Activated CD4-positive, CD25-positive, alpha-beta regulatory T cell treated with anti-CD3 and anti-CD28 coated beads, Interleukin-2, amount 50 U/mL, for 24 hours (primary cell): ENCODE measurements around the gene ANK3.
"Not testable (repeated sequence)": the region's sequence is repeated elsewhere in the genome, so short reads cannot be mapped to it uniquely, and the experiment has no call there.

Experiments
- ATAC-seq, 2 donors: fragments of 150-1000 bp; cut with Tn5 transposase; one replicate each; pipeline ENCODE4 v1.10.0; 2021; ENCODE audit warnings: mild to moderate bottlenecking in 1 of 2, moderate library complexity in 1 of 2

The ANK3 gene

DNA sequence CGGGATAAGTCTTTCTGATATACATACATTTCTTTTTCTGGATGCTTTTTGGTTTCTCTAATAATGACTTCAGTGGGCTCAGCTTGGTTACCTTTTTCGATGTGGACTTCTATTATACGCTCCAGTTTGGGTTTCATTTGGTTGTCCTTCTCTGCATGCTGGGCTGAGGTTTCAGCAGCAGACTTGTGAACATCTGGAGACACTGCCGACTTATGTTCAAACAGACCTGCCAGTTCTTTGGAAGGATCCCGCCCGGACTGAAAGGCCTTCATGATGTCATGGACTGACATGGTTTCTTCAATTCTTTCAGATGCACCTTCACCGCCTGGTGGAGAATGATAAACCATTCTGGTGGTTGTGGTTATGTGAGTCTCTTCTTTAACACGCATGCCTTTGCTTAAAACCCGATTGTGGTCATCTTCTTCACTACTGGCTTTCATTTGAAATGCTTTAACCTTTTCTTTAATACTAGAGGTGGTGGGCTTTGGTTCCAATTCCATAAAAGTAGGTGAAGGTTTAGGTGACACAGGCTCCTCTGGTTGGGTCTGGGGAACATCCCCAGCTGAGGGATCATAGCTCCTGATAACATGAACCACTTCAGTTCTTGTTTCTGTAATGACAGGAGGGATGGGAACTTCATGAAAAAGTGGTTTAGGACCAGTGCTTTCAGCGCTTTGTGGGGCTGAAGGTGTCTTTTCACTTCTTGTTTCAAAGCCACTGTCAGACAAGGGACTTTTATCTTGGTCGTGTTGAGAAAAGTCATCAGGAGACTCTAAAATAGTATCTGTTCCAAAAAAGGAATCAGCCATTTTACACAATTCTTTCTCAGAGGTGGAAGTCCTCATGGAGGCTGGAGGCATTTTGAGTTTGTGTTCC is 315.7 kb downstream of the ANK3 start:
- no peak for ATAC-seq

DNA sequence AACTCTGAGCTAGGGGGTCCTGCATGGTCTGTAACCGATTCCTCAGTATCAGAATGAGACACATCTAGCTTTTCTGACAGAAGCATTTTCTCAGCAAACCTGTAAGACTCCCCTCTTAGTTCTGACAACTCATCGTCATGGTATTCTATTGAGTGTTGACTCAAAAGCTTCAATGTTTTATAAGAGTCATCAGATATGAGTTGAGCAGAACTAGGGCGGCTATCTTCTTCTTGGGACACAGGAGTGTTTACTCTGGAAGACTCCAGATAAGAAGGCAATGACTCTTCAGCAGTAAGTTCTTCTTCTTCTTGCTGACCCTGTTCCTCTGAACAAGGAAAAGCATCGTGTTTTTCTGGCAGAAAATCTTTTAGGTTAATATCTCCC is 316.3 kb downstream of the ANK3 start:
- ATAC-seq = no peak

DNA sequence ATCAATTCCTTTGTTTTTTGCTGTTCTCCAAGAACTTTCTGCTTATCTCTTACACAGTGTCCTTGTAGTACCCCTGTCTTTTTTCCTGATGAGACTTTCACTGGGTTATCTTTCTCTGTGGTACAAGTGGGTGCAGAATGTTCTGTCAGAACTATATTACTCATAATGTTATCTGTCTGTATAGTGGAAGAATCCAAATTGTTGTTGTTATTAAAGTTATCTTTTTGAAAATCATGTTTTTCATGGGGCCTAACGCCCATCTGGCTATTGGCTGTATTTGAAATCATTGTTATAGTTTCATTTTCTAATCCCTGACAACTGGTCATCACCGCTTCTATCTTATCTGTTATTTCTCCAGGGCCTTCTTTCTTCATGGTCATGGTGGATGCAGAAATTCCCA is 320.4 kb downstream of the ANK3 start:
- no peak for ATAC-seq

DNA sequence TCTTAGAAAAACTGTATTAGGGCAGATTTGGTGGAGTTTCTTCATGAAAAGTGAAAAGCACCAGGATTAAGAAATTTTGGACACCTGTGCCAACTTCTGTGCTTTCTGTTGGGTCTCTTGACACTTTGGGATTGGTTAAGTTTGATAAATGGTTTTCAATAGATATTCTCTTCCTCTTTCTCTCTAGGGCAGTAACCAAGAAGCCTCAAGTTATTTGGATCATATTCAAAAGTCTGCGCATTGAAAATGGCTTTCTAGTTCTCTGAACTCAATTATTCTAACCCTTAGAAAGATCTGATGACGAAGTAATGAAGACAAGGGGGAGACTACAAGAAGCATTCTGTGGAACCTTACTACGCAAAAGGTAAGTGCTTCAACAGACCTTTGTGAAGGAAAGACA is 339.3 kb downstream of the ANK3 start:
- no peak for ATAC-seq

DNA sequence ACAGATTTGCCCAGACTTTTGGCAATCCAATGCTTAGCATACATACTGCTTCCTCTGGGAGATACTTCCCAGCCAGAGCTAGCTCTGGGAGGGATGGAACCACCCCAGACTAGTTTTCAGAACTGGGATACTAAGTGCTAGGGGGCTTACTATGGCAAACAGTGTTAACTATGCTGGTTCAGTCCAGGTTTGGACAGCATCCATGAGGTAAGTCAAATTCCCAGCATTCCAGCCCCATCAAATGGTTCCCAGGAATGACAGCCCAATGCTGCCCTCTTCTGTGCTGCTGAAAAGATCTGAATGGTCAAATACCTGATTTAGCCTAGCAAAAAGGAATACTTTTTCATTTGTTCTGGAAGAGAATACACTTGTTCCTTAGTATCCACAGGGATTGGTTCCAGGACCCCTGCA is 341.6 kb downstream of the ANK3 start:
- no peak for ATAC-seq

DNA sequence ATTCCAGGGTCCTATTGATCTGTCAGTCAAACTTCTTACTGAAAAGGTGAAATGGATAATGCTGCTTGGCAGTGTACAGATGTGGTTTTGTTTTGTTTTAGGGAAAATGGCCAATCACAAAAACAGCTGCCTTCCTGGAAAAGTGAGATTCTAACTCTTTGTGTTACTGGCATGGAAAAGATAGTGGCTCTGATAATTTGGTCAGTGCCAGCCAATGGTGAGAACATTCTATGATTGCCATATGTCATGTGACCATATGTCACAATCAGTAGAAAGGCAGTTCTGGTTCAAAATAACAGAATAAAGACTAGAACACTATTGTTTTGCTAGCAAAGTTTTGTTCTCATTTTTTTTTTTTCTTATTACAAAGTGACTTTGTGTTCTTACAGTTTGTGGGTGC is 344.1 kb downstream of the ANK3 start:
- no peak for ATAC-seq

DNA sequence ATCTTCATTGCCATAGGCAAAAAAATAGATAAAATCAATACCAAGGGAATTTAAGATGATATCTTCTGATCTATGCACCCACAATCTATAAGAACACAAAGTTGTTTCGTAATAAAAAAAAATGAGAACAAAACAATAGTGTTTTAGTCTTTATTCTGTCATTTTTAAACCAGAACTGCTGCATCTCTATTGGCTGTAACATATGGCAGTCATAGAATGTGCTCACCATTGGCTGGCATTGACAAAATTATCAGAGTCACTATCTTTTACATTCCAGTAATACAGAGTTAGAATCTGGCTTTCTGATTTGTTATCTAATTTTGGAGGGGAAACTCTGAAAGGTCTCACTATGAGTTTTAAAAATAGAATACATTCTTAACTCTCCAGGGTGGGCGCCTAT is 344.7 kb downstream of the ANK3 start:
- ATAC-seq = no peak

DNA sequence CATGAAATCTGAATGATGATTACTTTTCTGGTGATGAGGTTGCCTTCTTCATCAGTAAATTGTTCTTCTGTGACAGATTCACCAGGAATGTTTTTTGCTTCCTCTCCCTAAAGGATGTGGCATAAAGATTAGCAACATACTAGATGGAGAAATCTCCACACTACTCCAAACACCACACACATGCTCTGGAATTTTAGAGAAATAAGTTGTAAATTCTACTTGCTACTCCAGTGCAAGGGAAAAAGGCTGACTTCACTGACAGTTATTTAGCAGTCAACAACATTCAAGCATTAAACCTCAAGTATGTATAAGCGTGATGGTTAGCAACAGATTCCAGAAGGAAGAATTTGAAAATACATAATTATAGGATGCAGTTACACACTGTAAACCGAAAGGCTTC is 345.4 kb downstream of the ANK3 start:
- no peak for ATAC-seq

DNA sequence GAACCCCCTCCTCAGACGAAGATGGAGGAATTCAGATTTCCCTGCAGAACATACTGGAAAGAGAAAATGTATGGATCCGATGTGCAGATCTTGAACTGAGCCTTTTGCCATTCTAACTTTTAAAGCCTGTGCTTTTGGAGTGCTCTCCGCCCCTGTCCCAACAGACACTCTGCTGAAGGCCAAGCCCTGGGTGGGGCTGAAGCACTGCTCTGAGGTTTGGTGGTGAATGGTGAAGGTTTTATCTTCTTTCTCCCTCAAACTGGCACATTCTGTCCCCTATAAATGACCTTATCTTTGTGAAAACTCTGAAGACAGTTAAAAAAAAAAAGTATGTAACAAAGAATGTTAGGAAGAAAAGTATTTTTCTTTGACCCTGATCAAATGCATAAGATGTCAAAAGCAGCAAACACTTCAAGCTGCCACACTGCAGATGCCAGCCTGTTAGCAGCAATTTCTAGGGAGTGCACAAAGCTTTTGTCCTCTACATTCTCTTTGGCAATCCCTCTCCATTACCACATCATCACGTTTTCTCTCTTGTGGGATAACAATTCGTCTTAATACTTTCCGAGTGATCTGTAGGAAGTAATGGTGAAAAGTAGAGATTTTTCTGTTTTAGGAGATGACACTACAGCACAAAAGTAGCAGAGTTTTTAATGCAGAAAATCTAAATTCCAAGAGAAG is 346.0 kb downstream of the ANK3 start:
- no peak for ATAC-seq

DNA sequence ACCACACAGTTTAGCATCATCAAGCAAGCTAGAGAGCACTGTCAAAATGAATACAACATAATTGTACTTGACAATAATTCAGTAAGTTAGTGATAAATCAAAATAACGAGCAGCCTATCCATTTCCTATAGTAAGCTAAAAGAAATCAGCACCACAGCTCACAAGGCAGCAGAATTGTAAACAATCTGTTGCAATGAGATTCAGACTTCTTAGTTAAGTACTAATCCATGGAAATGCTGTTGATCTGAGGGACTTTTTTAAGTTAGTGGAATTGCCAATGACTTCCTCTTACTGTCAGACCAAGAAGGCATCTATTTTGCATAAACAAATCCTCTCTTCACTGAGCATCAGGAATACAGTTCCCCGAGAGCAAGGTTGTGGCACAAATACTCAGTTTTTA is 346.8 kb downstream of the ANK3 start:
- no peak for ATAC-seq

DNA sequence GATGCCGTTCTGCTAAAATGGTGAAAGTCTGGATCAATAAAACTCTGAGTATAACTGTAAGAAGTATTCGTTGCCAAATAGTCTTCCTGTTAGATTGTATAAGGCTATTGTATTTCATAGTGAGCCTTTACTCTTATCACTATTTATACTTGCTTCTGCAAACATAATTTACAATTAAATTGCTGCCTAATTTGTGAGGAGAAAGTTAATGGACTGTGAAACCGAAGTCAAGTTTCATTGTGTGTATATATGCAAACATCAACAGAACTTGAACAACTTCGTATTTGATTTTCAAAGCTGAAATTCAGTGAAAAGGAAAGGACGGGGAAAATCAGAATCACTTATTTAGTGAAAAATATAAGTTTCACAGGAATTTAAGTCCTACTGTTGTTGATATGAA is 347.4 kb downstream of the ANK3 start:
- ATAC-seq = no peak

DNA sequence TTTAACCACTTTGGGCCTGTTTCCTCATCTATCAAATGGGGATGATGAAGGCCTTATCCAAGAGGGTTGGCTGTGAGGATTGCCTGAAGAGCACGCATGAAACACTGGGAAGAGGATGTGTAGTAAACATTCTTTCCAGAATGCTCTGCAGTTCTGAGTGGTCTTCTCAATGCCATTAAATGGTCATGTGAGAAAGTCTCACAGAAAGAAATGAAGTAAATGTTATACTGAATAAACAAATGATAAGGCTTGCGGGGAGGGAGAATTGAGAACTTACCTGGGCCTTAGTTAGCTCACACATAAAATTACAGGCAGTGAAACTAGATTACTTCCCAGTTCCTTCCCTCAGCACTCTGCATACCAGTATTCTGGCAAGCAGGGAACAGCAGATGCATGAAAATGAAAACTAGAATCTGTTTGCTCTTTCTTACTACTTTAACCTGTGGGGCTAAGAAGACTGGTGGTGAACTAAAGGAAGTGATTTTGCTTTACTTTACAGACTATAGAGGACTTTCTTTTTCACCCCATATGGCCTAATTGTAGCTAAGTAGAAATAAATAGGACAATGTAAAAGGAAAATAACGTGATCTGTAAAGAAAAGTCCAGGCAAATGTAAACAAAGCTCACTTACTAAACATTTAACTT is 348.1 kb downstream of the ANK3 start:
- ATAC-seq = no peak

DNA sequence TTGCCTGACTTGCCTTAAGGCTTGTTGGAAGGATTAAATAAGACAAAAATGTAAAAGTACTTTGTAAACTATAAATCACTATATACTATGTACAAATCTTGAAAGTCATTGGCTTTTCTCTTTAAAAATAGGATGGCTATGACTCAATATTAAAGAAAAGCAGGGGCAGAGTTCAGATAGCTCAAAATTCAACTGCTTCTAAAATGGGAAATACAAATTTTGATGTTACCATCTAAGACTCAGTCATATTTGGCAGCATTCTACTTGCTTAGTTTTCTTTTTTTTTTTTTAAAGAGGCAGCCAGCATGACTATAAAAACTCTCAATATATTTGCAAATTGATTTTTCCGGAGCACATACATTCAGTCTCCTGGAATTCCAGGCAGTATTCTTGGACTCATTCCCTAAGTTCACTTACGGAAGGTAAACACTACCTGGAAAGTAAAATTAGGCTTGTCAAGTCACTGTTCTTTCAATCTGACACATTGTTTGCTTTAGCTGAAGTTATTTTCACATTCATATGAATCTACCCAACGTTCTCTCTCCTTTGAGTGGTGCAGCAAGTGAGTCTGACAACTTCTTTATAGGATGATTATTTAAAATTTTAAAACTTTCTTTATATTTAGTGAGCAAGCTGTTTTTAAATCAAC is 349.5 kb downstream of the ANK3 start:
- no peak for ATAC-seq

DNA sequence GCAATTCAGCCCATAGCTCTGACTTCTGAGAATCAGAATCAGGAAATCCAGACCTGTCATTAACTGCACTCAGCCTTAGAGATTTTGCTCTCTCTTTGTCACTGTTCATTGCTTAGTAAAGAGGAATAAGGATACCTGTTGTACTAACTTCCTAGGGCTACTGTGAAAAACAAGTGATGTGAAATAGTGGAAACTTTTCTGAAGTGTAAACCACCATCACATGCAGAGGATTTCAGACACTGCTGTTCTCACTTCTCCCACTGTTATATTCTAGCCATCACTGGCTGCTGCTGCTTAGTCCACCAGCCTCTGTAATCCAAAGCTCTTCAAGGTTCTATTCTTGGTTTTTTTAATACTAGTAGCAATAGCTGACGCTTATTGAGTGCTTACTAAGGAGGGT is 353.7 kb downstream of the ANK3 start:
- no peak for ATAC-seq

DNA sequence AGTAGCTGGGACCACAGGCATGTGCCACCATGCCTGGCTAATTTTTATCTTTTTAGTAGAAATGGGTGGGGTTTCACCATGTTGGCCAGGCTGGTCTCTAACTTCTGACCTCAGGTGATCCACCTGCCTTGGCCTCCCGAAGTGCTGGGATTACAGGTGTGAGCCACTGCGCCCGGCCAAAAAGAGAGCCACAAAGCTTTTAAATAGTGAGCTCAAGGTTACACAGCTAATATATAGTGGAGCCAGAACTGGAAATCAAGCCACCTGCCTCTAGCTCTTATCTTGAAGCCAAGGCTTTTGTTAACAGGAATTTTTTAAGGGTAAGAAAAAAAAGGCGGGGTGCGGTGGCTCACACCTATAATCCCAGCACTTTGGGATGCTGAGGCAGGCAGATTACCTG is 354.3 kb downstream of the ANK3 start:
- ATAC-seq = not testable (repeated sequence)

DNA sequence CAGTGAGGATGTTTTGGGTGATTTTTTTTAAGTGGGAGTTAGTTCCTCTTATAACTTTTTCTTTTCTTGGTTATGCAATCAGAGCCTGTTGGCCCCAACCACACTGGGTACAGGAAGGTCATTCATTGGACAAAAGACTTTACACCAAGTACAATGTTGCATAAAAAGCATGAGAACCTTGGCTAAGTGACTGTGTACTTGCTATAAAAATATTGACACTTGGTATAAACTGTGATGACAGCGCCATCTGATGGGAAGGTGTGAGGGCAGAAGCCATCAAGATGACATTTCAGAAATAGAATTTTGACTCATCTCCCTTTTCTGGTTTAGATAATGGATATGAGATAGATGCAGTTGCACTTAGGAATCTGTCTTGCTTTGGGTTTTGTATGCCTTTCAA is 357.0 kb downstream of the ANK3 start:
- peak; percentile 33 to 43 for ATAC-seq

DNA sequence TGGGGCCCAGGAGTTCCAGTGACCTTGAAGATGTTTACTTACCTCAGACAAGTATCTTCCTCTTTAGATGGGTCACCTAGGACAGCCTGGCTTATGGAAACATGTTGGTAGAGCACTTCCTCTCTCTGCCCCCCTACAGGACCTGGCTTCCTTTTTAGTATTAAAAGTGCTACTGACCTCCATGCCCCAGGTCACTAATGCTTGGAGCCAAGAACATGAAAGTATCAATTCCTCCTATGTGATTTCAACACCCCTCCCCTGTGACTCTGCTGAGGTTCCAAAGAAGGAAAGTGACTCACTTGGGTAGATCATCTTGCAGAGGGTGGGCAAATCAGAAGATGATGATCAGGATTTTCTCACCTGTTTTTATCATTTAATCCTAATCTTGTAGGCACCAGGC is 358.0 kb downstream of the ANK3 start:
- ATAC-seq = peak in 1 of 2 donors; percentile 33

DNA sequence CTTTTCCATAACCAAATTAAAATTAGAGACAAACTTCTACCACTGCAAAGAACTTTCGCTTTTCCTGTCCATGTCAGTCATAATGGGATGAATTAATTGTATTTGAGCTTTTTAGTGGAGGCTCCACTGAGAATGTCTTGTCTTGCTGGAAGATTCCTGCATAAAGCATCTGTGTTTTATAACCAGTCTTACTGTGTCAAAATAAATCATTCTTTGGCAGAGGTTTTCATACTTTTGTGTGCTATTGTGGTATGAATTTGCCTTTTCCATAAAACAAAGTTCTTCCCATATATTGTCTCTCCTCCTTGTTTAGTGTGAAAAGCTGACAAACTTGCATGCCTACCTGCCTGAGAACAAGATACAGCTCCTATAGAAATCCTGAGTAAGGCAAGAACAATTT is 358.5 kb downstream of the ANK3 start:
- ATAC-seq = no peak

DNA sequence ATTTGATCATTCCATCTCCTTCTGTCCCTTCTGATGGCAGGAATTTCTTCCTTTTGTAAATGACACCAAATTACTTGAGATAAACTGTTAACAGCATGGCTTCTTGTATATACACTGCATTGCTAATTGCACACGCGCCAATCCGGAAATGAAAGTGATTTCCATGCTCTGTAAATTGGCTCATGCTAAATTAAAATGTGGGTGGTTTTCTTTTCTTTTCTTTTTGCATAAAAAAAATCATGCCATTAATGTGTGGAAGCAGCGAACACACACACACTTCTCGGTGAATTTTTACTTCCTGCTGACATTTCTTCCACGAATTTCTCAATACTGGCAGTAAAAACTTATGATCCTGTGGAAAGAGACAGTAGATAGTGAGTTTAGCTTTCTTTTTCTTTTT is 360.2 kb downstream of the ANK3 start:
- no peak for ATAC-seq

DNA sequence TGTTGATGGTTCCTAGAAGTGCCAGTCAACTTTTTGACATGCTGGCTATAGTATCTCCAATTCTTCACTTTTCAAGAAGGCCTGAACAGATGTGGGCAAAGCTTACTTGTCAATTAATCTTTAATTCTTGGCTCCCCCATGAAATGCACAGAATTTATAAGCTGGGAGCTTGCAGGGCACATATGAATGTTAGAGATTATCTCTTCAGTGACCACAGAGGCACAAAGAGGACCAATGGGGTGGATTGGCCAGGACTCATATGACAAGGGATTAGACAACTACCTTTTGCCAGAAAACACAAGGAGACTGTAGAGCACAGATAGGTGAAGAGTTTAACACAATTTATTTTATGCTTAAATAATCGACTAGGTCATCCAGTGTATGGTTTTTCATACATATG is 361.6 kb downstream of the ANK3 start:
- no peak for ATAC-seq

DNA sequence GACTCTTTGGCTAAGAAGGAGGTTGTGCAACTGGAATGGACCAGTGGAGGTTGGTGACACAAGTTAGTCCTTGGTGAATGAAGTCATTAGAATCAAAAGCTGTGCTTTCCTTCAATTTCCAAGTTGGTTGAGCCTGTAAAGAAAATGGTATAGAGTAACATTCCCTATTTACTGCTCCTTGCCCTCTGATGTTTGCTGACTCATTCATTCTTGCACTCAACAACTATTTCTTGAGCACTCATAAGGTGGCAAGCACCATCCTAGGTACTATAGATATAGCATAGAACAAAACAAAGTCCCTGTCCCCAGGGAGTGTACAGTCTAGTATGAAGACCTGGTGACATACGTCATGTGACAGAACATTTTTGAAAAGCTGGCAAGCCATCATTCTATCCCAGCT is 364.4 kb downstream of the ANK3 start:
- ATAC-seq = no peak

DNA sequence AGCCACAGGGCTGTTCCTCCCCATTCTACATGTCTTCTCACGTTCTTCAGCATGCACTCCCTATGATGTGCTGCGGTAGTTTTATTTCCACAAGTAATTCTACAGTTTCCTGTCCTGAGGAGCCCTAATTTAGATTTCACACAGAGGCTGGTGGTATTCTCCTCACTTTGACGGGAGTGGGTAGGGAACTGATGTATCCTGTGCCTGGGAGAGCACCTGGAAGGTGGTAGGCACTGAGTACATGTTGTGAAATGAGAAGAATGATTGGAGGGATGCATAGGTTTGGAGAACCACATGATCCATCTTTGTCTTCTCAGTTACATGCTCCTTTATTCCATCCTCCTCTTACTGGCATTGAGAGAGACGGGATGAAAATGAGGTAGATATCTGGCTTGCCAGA is 365.2 kb downstream of the ANK3 start:
- no peak for ATAC-seq

DNA sequence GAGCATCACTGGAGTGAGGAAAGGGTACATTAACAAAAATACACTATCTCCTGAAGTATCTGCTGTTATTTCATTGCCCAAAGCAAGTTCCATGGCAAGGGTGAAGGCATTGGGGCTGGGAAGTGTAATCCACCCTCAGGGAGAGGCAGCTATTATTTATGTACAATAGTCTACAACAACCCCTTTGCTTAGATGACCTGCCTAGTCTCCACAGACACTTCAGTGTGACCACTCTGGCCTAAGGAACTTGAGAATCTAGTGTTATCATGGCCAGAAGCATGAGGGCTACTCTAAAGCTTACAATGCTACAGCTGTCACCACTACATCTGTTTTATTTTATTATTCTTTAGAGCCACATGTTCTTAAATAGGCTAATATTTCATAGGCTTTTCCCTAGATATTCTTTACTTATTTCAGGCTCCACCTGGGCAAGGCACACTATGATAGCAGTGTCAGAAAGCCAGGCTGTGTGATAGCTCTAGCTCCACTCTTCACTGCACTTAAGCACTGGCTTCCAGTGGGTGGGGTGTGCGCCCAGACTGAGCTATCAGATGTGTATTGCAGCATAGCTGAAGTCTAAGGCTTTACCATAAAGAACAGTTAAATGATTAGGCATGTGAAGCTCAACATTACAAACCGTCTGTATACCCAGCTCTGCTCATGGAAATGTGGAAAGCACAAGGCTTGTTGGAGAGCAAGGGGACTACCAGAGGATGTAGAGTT is 366.4 kb downstream of the ANK3 start:
- no peak for ATAC-seq
